H9 (cell line): ENCODE measurements around the gene FOLH1. TPM values are rescaled to one million over a fixed set of nuclear protein-coding genes. Genes with fewer than 3 reads are reported as not detected.

Experiments
- total RNA-seq: library from RNA; stranded (reverse); gene quantifications from 2 replicates; pipeline ENCODE4 v1.2.1, GENCODE V29; 2021

FOLH1 gene
- total RNA-seq, 1 experiment from 2014 or later = not detected

Other genes starting within 250 kb of the FOLH1 start
- gene TRIM51G, start 224.7 kb downstream of the FOLH1 start, total RNA-seq = not detected in 2 replicates
- gene TRIM49B, start 179.8 kb downstream of the FOLH1 start, total RNA-seq = not detected in 2 replicates
- not detected in 2 replicates for gene TRIM64C, start 149.5 kb downstream of the FOLH1 start, total RNA-seq